Gastroesophageal sphincter (tissue), 4 donors: ENCODE measurements around the gene KAT8. TPM values are rescaled to one million over a fixed set of nuclear protein-coding genes. Genes with fewer than 3 reads are reported as not detected.

Experiments
- ATAC-seq: fragments of 150-250 bp; one replicate; pipeline ENCODE4 v1.9.1; 2016; ENCODE audit warnings: mild to moderate bottlenecking, moderate library complexity
- H3K27ac ChIP-seq, 4 donors: fragments of 200-600 bp; sonication (generic) in 3 of 4; 1 replicate in 3 of 4; 2 replicates in 1 of 4; pipeline ENCODE4 v1.5.1; 2016 to 2019
- H3K27me3 ChIP-seq: fragments of 200-600 bp; sonication (generic); one replicate; pipeline ENCODE4 v1.5.1; 2019
- H3K36me3 ChIP-seq, 2 donors: fragments of 200-600 bp; sonication (generic); one replicate each; pipeline ENCODE4 v1.5.1; 2019; ENCODE audit warnings: control low read depth in 1 of 2
- H3K4me1 ChIP-seq, 3 donors: fragments of 200-600 bp; sonication (generic); 1 replicate in 2 of 3; 2 replicates in 1 of 3; pipeline ENCODE4 v1.5.1; 2016 to 2019; ENCODE audit warnings: control low read depth in 2 of 3
- H3K4me3 ChIP-seq, 2 donors: fragments of 200-600 bp; sonication (generic); one replicate each; pipeline ENCODE4 v1.5.1; 2019; ENCODE audit warnings: mild to moderate bottlenecking in 1 of 2, moderate library complexity in 1 of 2
- H3K9me3 ChIP-seq, 3 donors: fragments of 200-600 bp; sonication (generic); one replicate each; pipeline ENCODE4 v1.5.1; 2017 to 2019; ENCODE audit warnings: control low read depth in 2 of 3
- CTCF ChIP-seq, 4 experiments: fragments of 200-600 bp in 2 of 4; fragments of 450-650 bp in 2 of 4; sonication (generic) in 1 of 4; IDR thresholded peaks; one replicate each; pipeline ENCODE4 v1.5.1; 2017 to 2019; ENCODE audit warnings: antibody characterized with exemption in 4 of 4, mild to moderate bottlenecking in 2 of 4, moderate library complexity in 2 of 4
- EP300 ChIP-seq: sonication (generic); formaldehyde crosslinking; IDR thresholded peaks from one replicate; pipeline ENCODE4 v1.6.1; 2017; ENCODE audit warnings: antibody characterized with exemption, mild to moderate bottlenecking
- POLR2A ChIP-seq, 2 donors: fragments of 450-650 bp; IDR thresholded peaks; one replicate each; pipeline ENCODE4 v1.6.1; 2017; ENCODE audit warnings: antibody characterized with exemption in 2 of 2, mild to moderate bottlenecking in 2 of 2, moderate library complexity in 1 of 2
- POLR2AphosphoS5 ChIP-seq: sonication (generic); formaldehyde crosslinking; IDR thresholded peaks from one replicate; pipeline ENCODE4 v1.6.1; 2017; ENCODE audit warnings: antibody characterized with exemption
- WGBS, 2 donors: methylation state at CpG; one replicate each; pipeline ENCODE4 v1.1.5; 2018; ENCODE audit warnings: low coverage in 1 of 2; 5-methylcytosine and 5-hydroxymethylcytosine counted together
- total RNA-seq, 4 donors: library from RNA; depleted of rRNA; stranded (reverse); fragments of >200 nt; gene quantifications; one replicate each; pipeline ENCODE4 v1.1.0, GENCODE V29; 2016

Gene KAT8
- 10 to 100 TPM; 65.6 to 81.4 (median 72.3) TPM for total RNA-seq

GRCh38 chr16:31117384-31118222 lies at the start of gene KAT8:
KAT8 (plus strand) TSS chr16:31117664; CDS start chr16:31117682, 18 bp downstream.
- H3K4me1 ChIP-seq: peaks cover 0 to 47% (median 11%) of the 10 kb centered on the region in 3 donors
- H3K27me3 ChIP-seq: no peaks in the 10 kb centered on the region
- TF ChIP-seq EP300 (no peak), CTCF (IDR thresholded peaks at IDR 0.05) (peak in 1 of 4 experiments; percentile 7), POLR2A (IDR thresholded peaks at IDR 0.05) (peak; percentile 92 to 93), POLR2AphosphoS5 (peak; percentile 95)
- peak within 1 kb of the TSS; percentile 62 to 88 for H3K4me3 ChIP-seq
- ATAC-seq: peak; percentile 95
- 0% methylated on average over 6 to 16 of the region's 68 CpGs for WGBS, 2 donors
- peak within 1 kb of the TSS; percentile 87 to 99 (median 96) for H3K27ac ChIP-seq
- H3K36me3 ChIP-seq: peaks cover 0 to 40% of the 10 kb centered on the region in 2 donors
- H3K9me3 ChIP-seq: no peaks in the 10 kb centered on the region

GRCh38 chr16:31071861-31072260 lies 45.6 kb upstream of the KAT8 start:
- TF ChIP-seq EP300: no peak
- TF ChIP-seq POLR2AphosphoS5: no peak
- no peak for TF ChIP-seq POLR2A (IDR thresholded peaks at IDR 0.05)
- TF ChIP-seq CTCF (IDR thresholded peaks at IDR 0.05): no peak
- Histone ChIP-seq H3K9me3 (no peaks in the 10 kb centered on the region), H3K4me1 (peaks cover 5 to 39% (median 17%) of the 10 kb centered on the region in 3 donors), H3K27ac (peak overlapping the region in 3 of 4 donors; percentile 96 to 98 (median 97)), H3K4me3 (peak overlapping the region in 1 of 2 donors; percentile 89), H3K36me3 (peaks cover 0 to 10% of the 10 kb centered on the region in 2 donors), H3K27me3 (no peaks in the 10 kb centered on the region)
- WGBS, 2 donors: 14 to 19% methylated on average over 4 of the region's 4 CpGs
- no peak for ATAC-seq

GRCh38 chr16:31072540-31073141 lies 44.8 kb upstream of the KAT8 start:
- TF ChIP-seq POLR2A (IDR thresholded peaks at IDR 0.05) (no peak), EP300 (no peak), POLR2AphosphoS5 (no peak), CTCF (IDR thresholded peaks at IDR 0.05) (no peak)
- H3K4me3 ChIP-seq: peak overlapping the region; percentile 78 to 89
- peaks cover 0 to 17% of the 10 kb centered on the region in 2 donors for H3K36me3 ChIP-seq
- no peak for ATAC-seq
- no peaks in the 10 kb centered on the region for H3K27me3 ChIP-seq
- H3K27ac ChIP-seq: peak overlapping the region; percentile 83 to 98 (median 96)
- 0 to 11% methylated on average over 1 to 5 of the region's 27 CpGs for WGBS, 2 donors
- peaks cover 5 to 39% (median 17%) of the 10 kb centered on the region in 3 donors for H3K4me1 ChIP-seq
- H3K9me3 ChIP-seq: no peaks in the 10 kb centered on the region

GRCh38 chr16:31073142-31073969 lies 44.1 kb upstream of the KAT8 start:
- Histone ChIP-seq H3K4me3 (peak overlapping the region; percentile 78 to 89), H3K27me3 (no peaks in the 10 kb centered on the region), H3K27ac (peak overlapping the region; percentile 83 to 98 (median 96)), H3K36me3 (peaks cover 0 to 24% of the 10 kb centered on the region in 2 donors), H3K4me1 (peaks cover 5 to 39% (median 17%) of the 10 kb centered on the region in 3 donors), H3K9me3 (no peaks in the 10 kb centered on the region)
- peak; percentile 90 for ATAC-seq
- WGBS, 2 donors: 0% methylated on average over 8 to 12 of the region's 83 CpGs
- no peak for TF ChIP-seq EP300
- TF ChIP-seq POLR2AphosphoS5: peak; percentile 53
- peak in 1 of 2 donors; percentile 15 for TF ChIP-seq POLR2A (IDR thresholded peaks at IDR 0.05)
- no peak for TF ChIP-seq CTCF (IDR thresholded peaks at IDR 0.05)
